NCI-H1694 (cell line): ENCODE results near the gene DIP2A.
"Not testable (repeated sequence)": the region's sequence is repeated elsewhere in the genome, so short reads cannot be mapped to it uniquely, and the experiment has no call there.

ENCODE experiments used
- DNase-seq: peaks from one replicate; lab custom pipeline; 2025; lab: John Stamatoyannopoulos, UW

DIP2A gene

GRCh38 chr21:46555678-46556077, 97.0 kb downstream of the DIP2A start:
- no peak for DNase-seq

GRCh38 chr21:46556802-46557201, 98.1 kb downstream of the DIP2A start:
- DNase-seq = no peak

GRCh38 chr21:46557469-46557868, 98.8 kb downstream of the DIP2A start:
- no peak for DNase-seq

- DNase-seq = no peak
These were observed 99.3 kb downstream of the DIP2A start for GRCh38 chr21:46557919-46558392.

- DNase-seq = no peak
These were observed 100.7 kb downstream of the DIP2A start for GRCh38 chr21:46559291-46559983.

GRCh38 chr21:46560568-46561444, 102.1 kb downstream of the DIP2A start:
- no peak for DNase-seq

- DNase-seq = no peak
These were observed 102.9 kb downstream of the DIP2A start for GRCh38 chr21:46561445-46562090.

- DNase-seq = no peak
These were observed 103.8 kb downstream of the DIP2A start for GRCh38 chr21:46562472-46562871.

- no peak for DNase-seq
These were observed 104.4 kb downstream of the DIP2A start for GRCh38 chr21:46562964-46563607.

GRCh38 chr21:46564391-46564790, 105.7 kb downstream of the DIP2A start:
- DNase-seq = peak; percentile 85

- DNase-seq = no peak
These were observed 108.7 kb downstream of the DIP2A start for GRCh38 chr21:46567348-46567747.

GRCh38 chr21:46568562-46568961, 109.9 kb downstream of the DIP2A start:
- no peak for DNase-seq

GRCh38 chr21:46569081-46569480, 110.4 kb downstream of the DIP2A start:
- no peak for DNase-seq

- no peak for DNase-seq
These were observed 111.4 kb downstream of the DIP2A start for GRCh38 chr21:46570119-46570518.

GRCh38 chr21:46570631-46571030, 111.9 kb downstream of the DIP2A start:
- DNase-seq = no peak

GRCh38 chr21:46572850-46573249, 114.2 kb downstream of the DIP2A start:
- no peak for DNase-seq

- DNase-seq = not testable (repeated sequence)
These were observed 119.1 kb downstream of the DIP2A start for GRCh38 chr21:46577786-46578185.

- DNase-seq = not testable (repeated sequence)
These were observed 120.7 kb downstream of the DIP2A start for GRCh38 chr21:46579394-46579793.

GRCh38 chr21:46581780-46582307, 123.2 kb downstream of the DIP2A start:
- DNase-seq = no peak

- no peak for DNase-seq
These were observed 126.7 kb downstream of the DIP2A start for GRCh38 chr21:46585191-46585953.

- DNase-seq = no peak
These were observed 135.6 kb downstream of the DIP2A start for GRCh38 chr21:46594276-46594675.
